ENCODE results near the gene CEACAM7.

The CEACAM7 gene

GRCh38 chr19:41626278-41626677, 61.8 kb downstream of the CEACAM7 start:
- no peaks in the 10 kb centered on the region for H3K79me1 ChIP-seq (ENCODE audit: low read length)

GRCh38 chr19:41624937-41625336, 63.1 kb downstream of the CEACAM7 start:
- Histone ChIP-seq H3K14ac (ENCODE audit: low read length) (no peak overlapping the region), H2BK5ac (ENCODE audit: low read depth, low read length, poor library complexity) (no peak overlapping the region), H2BK120ac (ENCODE audit: insufficient read depth, low read length, poor library complexity) (no peak overlapping the region), H3K4me3 (ENCODE audit: low read depth, low read length) (no peak overlapping the region), H3K9ac (ENCODE audit: low read length) (no peak overlapping the region), H3K27ac (ENCODE audit: low read depth, low read length) (no peak overlapping the region), H3K9me3 (ENCODE audit: insufficient read depth, low read depth, low read length) (peaks cover 68% of the 10 kb centered on the region), H4K8ac (ENCODE audit: low read depth, low read length) (no peak overlapping the region), H3K36me3 (ENCODE audit: control insufficient read depth in 1 of 2, insufficient read depth in 2 of 2, low read length in 2 of 2) (no peaks in the 10 kb centered on the region), H4K12ac (ENCODE audit: low read depth, low read length) (no peak overlapping the region), H2BK12ac (ENCODE audit: low read length) (no peak overlapping the region), H2AFZ (ENCODE audit: insufficient read depth, low read length, poor library complexity) (no peak overlapping the region), H3K4me1 (ENCODE audit: control insufficient read depth in 1 of 2, insufficient read depth in 2 of 2, low read length in 2 of 2) (no peaks in the 10 kb centered on the region), H3K79me2 (ENCODE audit: control insufficient read depth, insufficient read depth, low read length, poor library complexity) (no peaks in the 10 kb centered on the region), H4K91ac (ENCODE audit: low read depth, low read length) (no peak overlapping the region), H3K4me2 (ENCODE audit: low read length) (no peak overlapping the region), H3K18ac (ENCODE audit: low read length) (no peak overlapping the region), H3K23ac (ENCODE audit: low read length) (no peak overlapping the region), H3K27me3 (ENCODE audit: insufficient read depth, low read length) (no peaks in the 10 kb centered on the region), H2AK5ac (ENCODE audit: low read length) (no peak overlapping the region), H3K79me1 (ENCODE audit: low read length) (no peaks in the 10 kb centered on the region), H3K4ac (ENCODE audit: low read depth, low read length) (no peak overlapping the region)
- WGBS (ENCODE audit: extremely low coverage, insufficient coverage, insufficient read length), result no CpG with 5 or more reads among the region's 4 CpGs
- DNase-seq, result no peak

More at GRCh38 chr19:41626278-41626677, 61.8 kb downstream of the CEACAM7 start:
- H2BK5ac ChIP-seq (ENCODE audit: low read depth, low read length, poor library complexity), result no peak overlapping the region
- H3K18ac ChIP-seq (ENCODE audit: low read length), result no peak overlapping the region
- H3K4ac ChIP-seq (ENCODE audit: low read depth, low read length), result no peak overlapping the region
- no peak overlapping the region for H3K4me2 ChIP-seq (ENCODE audit: low read length)
- peaks cover 55% of the 10 kb centered on the region for H3K9me3 ChIP-seq (ENCODE audit: insufficient read depth, low read depth, low read length)
- H2AK5ac ChIP-seq (ENCODE audit: low read length), result no peak overlapping the region
- no peaks in the 10 kb centered on the region for H3K79me2 ChIP-seq (ENCODE audit: control insufficient read depth, insufficient read depth, low read length, poor library complexity)
- H3K23ac ChIP-seq (ENCODE audit: low read length), result no peak overlapping the region
- no peak overlapping the region for H4K91ac ChIP-seq (ENCODE audit: low read depth, low read length)
- no peak overlapping the region for H2AFZ ChIP-seq (ENCODE audit: insufficient read depth, low read length, poor library complexity)
- no peaks in the 10 kb centered on the region for H3K4me1 ChIP-seq (ENCODE audit: control insufficient read depth in 1 of 2, insufficient read depth in 2 of 2, low read length in 2 of 2)
- DNase-seq, result no peak
- no peak overlapping the region for H3K27ac ChIP-seq (ENCODE audit: low read depth, low read length)
- H3K27me3 ChIP-seq (ENCODE audit: insufficient read depth, low read length), result no peaks in the 10 kb centered on the region
- H3K14ac ChIP-seq (ENCODE audit: low read length), result no peak overlapping the region
- no peak overlapping the region for H2BK12ac ChIP-seq (ENCODE audit: low read length)
- WGBS (ENCODE audit: extremely low coverage, insufficient coverage, insufficient read length), result no CpG with 5 or more reads among the region's 3 CpGs
- no peak overlapping the region for H2BK120ac ChIP-seq (ENCODE audit: insufficient read depth, low read length, poor library complexity)
- no peak overlapping the region for H3K4me3 ChIP-seq (ENCODE audit: low read depth, low read length)
- H4K12ac ChIP-seq (ENCODE audit: low read depth, low read length), result no peak overlapping the region
- H3K9ac ChIP-seq (ENCODE audit: low read length), result no peak overlapping the region
- no peaks in the 10 kb centered on the region for H3K36me3 ChIP-seq (ENCODE audit: control insufficient read depth in 1 of 2, insufficient read depth in 2 of 2, low read length in 2 of 2)
- H4K8ac ChIP-seq (ENCODE audit: low read depth, low read length), result no peak overlapping the region

- Histone ChIP-seq H4K91ac (ENCODE audit: low read depth, low read length) (no peak overlapping the region), H2AFZ (ENCODE audit: insufficient read depth, low read length, poor library complexity) (no peak overlapping the region), H3K4me2 (ENCODE audit: low read length) (no peak overlapping the region), H2AK5ac (ENCODE audit: low read length) (no peak overlapping the region), H3K4me1 (ENCODE audit: control insufficient read depth in 1 of 2, insufficient read depth in 2 of 2, low read length in 2 of 2) (no peaks in the 10 kb centered on the region), H2BK12ac (ENCODE audit: low read length) (no peak overlapping the region), H3K27me3 (ENCODE audit: insufficient read depth, low read length) (no peaks in the 10 kb centered on the region), H3K36me3 (ENCODE audit: control insufficient read depth in 1 of 2, insufficient read depth in 2 of 2, low read length in 2 of 2) (no peaks in the 10 kb centered on the region), H4K8ac (ENCODE audit: low read depth, low read length) (no peak overlapping the region), H2BK120ac (ENCODE audit: insufficient read depth, low read length, poor library complexity) (no peak overlapping the region), H3K9ac (ENCODE audit: low read length) (no peak overlapping the region), H2BK5ac (ENCODE audit: low read depth, low read length, poor library complexity) (no peak overlapping the region), H3K18ac (ENCODE audit: low read length) (no peak overlapping the region), H3K9me3 (ENCODE audit: insufficient read depth, low read depth, low read length) (peaks cover 72% of the 10 kb centered on the region), H3K4ac (ENCODE audit: low read depth, low read length) (no peak overlapping the region), H3K23ac (ENCODE audit: low read length) (no peak overlapping the region), H3K14ac (ENCODE audit: low read length) (no peak overlapping the region), H4K12ac (ENCODE audit: low read depth, low read length) (no peak overlapping the region), H3K4me3 (ENCODE audit: low read depth, low read length) (no peak overlapping the region), H3K79me1 (ENCODE audit: low read length) (no peaks in the 10 kb centered on the region), H3K79me2 (ENCODE audit: control insufficient read depth, insufficient read depth, low read length, poor library complexity) (no peaks in the 10 kb centered on the region), H3K27ac (ENCODE audit: low read depth, low read length) (no peak overlapping the region)
- no CpG with 5 or more reads among the region's 7 CpGs for WGBS (ENCODE audit: extremely low coverage, insufficient coverage, insufficient read length)
- no peak for DNase-seq
Measured at GRCh38 chr19:41624515-41624914, 63.6 kb downstream of the CEACAM7 start.

GRCh38 chr19:41623360-41623759, 64.7 kb downstream of the CEACAM7 start:
- H4K12ac ChIP-seq (ENCODE audit: low read depth, low read length), result no peak overlapping the region
- DNase-seq, result no peak
- H3K4me3 ChIP-seq (ENCODE audit: low read depth, low read length), result no peak overlapping the region
- H3K9ac ChIP-seq (ENCODE audit: low read length), result no peak overlapping the region
- H2BK5ac ChIP-seq (ENCODE audit: low read depth, low read length, poor library complexity), result no peak overlapping the region
- no peaks in the 10 kb centered on the region for H3K79me2 ChIP-seq (ENCODE audit: control insufficient read depth, insufficient read depth, low read length, poor library complexity)
- no peak overlapping the region for H2AFZ ChIP-seq (ENCODE audit: insufficient read depth, low read length, poor library complexity)
- H3K27me3 ChIP-seq (ENCODE audit: insufficient read depth, low read length), result no peaks in the 10 kb centered on the region
- H2BK12ac ChIP-seq (ENCODE audit: low read length), result no peak overlapping the region
- no CpG with 5 or more reads among the region's 4 CpGs for WGBS (ENCODE audit: extremely low coverage, insufficient coverage, insufficient read length)
- H3K14ac ChIP-seq (ENCODE audit: low read length), result no peak overlapping the region
- H2AK5ac ChIP-seq (ENCODE audit: low read length), result no peak overlapping the region
- H3K27ac ChIP-seq (ENCODE audit: low read depth, low read length), result no peak overlapping the region
- no peaks in the 10 kb centered on the region for H3K4me1 ChIP-seq (ENCODE audit: control insufficient read depth in 1 of 2, insufficient read depth in 2 of 2, low read length in 2 of 2)
- H3K36me3 ChIP-seq (ENCODE audit: control insufficient read depth in 1 of 2, insufficient read depth in 2 of 2, low read length in 2 of 2), result no peaks in the 10 kb centered on the region
- no peak overlapping the region for H3K18ac ChIP-seq (ENCODE audit: low read length)
- H3K23ac ChIP-seq (ENCODE audit: low read length), result no peak overlapping the region
- H2BK120ac ChIP-seq (ENCODE audit: insufficient read depth, low read length, poor library complexity), result no peak overlapping the region
- H3K4ac ChIP-seq (ENCODE audit: low read depth, low read length), result no peak overlapping the region
- no peak overlapping the region for H3K4me2 ChIP-seq (ENCODE audit: low read length)
- no peak overlapping the region for H4K8ac ChIP-seq (ENCODE audit: low read depth, low read length)
- no peaks in the 10 kb centered on the region for H3K79me1 ChIP-seq (ENCODE audit: low read length)
- H3K9me3 ChIP-seq (ENCODE audit: insufficient read depth, low read depth, low read length), result peaks cover 78% of the 10 kb centered on the region
- no peak overlapping the region for H4K91ac ChIP-seq (ENCODE audit: low read depth, low read length)
